GM23338 (cell line): Measurements from ENCODE around the gene SERTAD1.

ENCODE experiments used
- EZH2 ChIP-seq: fragments of 200-600 bp; sonication (generic); IDR thresholded peaks from one replicate; pipeline ENCODE4 v1.8.0; 2017; ENCODE audit warnings: antibody characterized with exemption, mild to moderate bottlenecking, low read depth; ENCODE audit not compliant: unreplicated experiment
- POLR2AphosphoS5 ChIP-seq: IDR thresholded peaks from 2 replicates; pipeline ENCODE4 v1.6.1; 2016; ENCODE audit warnings: antibody characterized with exemption, low read depth
- TF ChIP-seq, protein P1 (sequence below), 2 experiments: fragments of 200-600 bp in 1 of 2; sonication (generic) in 1 of 2; conservative IDR thresholded peaks; 2 replicates each; pipeline versions ENCODE4 v1.5.1 to v1.6.1; 2016 to 2017; ENCODE audit warnings: antibody characterized with exemption in 2 of 2, low read depth in 2 of 2, mild to moderate bottlenecking in 2 of 2, moderate library complexity in 1 of 2

GRCh38 chr19:40472516-40472915 is 46.7 kb upstream of the SERTAD1 start:
- TF ChIP-seq POLR2AphosphoS5 (no peak), EZH2 (no peak)
- TF ChIP-seq, protein P1, sequence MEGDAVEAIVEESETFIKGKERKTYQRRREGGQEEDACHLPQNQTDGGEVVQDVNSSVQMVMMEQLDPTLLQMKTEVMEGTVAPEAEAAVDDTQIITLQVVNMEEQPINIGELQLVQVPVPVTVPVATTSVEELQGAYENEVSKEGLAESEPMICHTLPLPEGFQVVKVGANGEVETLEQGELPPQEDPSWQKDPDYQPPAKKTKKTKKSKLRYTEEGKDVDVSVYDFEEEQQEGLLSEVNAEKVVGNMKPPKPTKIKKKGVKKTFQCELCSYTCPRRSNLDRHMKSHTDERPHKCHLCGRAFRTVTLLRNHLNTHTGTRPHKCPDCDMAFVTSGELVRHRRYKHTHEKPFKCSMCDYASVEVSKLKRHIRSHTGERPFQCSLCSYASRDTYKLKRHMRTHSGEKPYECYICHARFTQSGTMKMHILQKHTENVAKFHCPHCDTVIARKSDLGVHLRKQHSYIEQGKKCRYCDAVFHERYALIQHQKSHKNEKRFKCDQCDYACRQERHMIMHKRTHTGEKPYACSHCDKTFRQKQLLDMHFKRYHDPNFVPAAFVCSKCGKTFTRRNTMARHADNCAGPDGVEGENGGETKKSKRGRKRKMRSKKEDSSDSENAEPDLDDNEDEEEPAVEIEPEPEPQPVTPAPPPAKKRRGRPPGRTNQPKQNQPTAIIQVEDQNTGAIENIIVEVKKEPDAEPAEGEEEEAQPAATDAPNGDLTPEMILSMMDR (conservative IDR thresholded peaks at IDR 0.05; ENCODE audit: low read depth in 2 of 2) = no peak
